ENCODE measurements around the gene PPBP. TPM values are rescaled to one million over a fixed set of nuclear protein-coding genes. Genes with fewer than 3 reads are reported as not detected.

The PPBP gene
- total RNA-seq, 4 donors from 2014 or later, result 10.1 TPM; not detected in 3

GRCh38 chr4:73979407-73979957, 8.5 kb downstream of the PPBP start:
- Histone ChIP-seq H3K9me3 (peaks cover 0 to 15% (median 5%) of the 10 kb centered on the region in 4 donors), H3K4me1 (peaks cover 0 to 4% (median 2%) of the 10 kb centered on the region in 4 donors), H3K36me3 (no peaks in the 10 kb centered on the region), H3K27ac (replicated peaks in 1 of 4) (no peak overlapping the region), H3K4me3 (no peak overlapping the region), H3K27me3 (peaks cover 0 to 18% (median 0%) of the 10 kb centered on the region in 4 donors)
- TF ChIP-seq POLR2AphosphoS5 (IDR thresholded peaks at IDR 0.05) (no peak), CTCF (IDR thresholded peaks at IDR 0.05) (no peak), EP300 (IDR thresholded peaks at IDR 0.05) (no peak)
- 92% methylated on average over 3 of the region's 3 CpGs for WGBS
- intact Hi-C loops (cut with DNase I), result no loop called here
- DNase-seq (ENCODE audit: extremely low spot score), result no peak

GRCh38 chr4:73978886-73979285, 9.1 kb downstream of the PPBP start:
- peaks cover 0 to 20% (median 6%) of the 10 kb centered on the region in 4 donors for H3K9me3 ChIP-seq
- peaks cover 0 to 18% (median 0%) of the 10 kb centered on the region in 4 donors for H3K27me3 ChIP-seq
- H3K4me3 ChIP-seq, result no peak overlapping the region
- peaks cover 0 to 4% (median 2%) of the 10 kb centered on the region in 4 donors for H3K4me1 ChIP-seq
- TF ChIP-seq CTCF (IDR thresholded peaks at IDR 0.05) (no peak), POLR2AphosphoS5 (IDR thresholded peaks at IDR 0.05) (no peak), POLR2A (IDR thresholded peaks at IDR 0.05; ENCODE audit: low read depth) (no peak), EP300 (IDR thresholded peaks at IDR 0.05) (no peak)
- no peak for DNase-seq (ENCODE audit: extremely low spot score)
- no peak overlapping the region for H3K27ac ChIP-seq (replicated peaks in 1 of 4)
- intact Hi-C loops (cut with DNase I), result no loop called here
- no peaks in the 10 kb centered on the region for H3K36me3 ChIP-seq

GRCh38 chr4:73976716-73977115, 11.3 kb downstream of the PPBP start:
- H3K36me3 ChIP-seq, result no peaks in the 10 kb centered on the region
- TF ChIP-seq EP300 (IDR thresholded peaks at IDR 0.05), result no peak
- TF ChIP-seq POLR2AphosphoS5 (IDR thresholded peaks at IDR 0.05), result no peak
- TF ChIP-seq POLR2A (IDR thresholded peaks at IDR 0.05; ENCODE audit: low read depth), result no peak
- TF ChIP-seq CTCF (IDR thresholded peaks at IDR 0.05), result no peak
- no peak overlapping the region for H3K4me3 ChIP-seq
- peaks cover 0 to 11% (median 0%) of the 10 kb centered on the region in 4 donors for H3K27me3 ChIP-seq
- intact Hi-C loops (cut with DNase I), result no loop called here
- DNase-seq (ENCODE audit: extremely low spot score), result no peak
- 78% methylated on average over 4 of the region's 4 CpGs for WGBS
- H3K4me1 ChIP-seq, result peaks cover 0 to 2% (median under 1%) of the 10 kb centered on the region in 4 donors
- H3K27ac ChIP-seq (replicated peaks in 1 of 4), result no peak overlapping the region
- peaks cover 0 to 23% (median 13%) of the 10 kb centered on the region in 4 donors for H3K9me3 ChIP-seq

- TF ChIP-seq POLR2AphosphoS5 (IDR thresholded peaks at IDR 0.05) (no peak), EP300 (IDR thresholded peaks at IDR 0.05) (no peak), CTCF (IDR thresholded peaks at IDR 0.05) (no peak), POLR2A (IDR thresholded peaks at IDR 0.05; ENCODE audit: low read depth) (no peak)
- intact Hi-C loops (cut with DNase I), result no loop called here
- 92% methylated on average over 2 of the region's 2 CpGs for WGBS
Observed at GRCh38 chr4:73976217-73976616, 11.8 kb downstream of the PPBP start.

GRCh38 chr4:73974352-73974751, 13.6 kb downstream of the PPBP start:
- Histone ChIP-seq H3K36me3 (no peaks in the 10 kb centered on the region), H3K9me3 (peaks cover 0 to 37% (median 22%) of the 10 kb centered on the region in 4 donors), H3K4me3 (no peak overlapping the region), H3K27ac (replicated peaks in 1 of 4) (no peak overlapping the region), H3K4me1 (no peaks in the 10 kb centered on the region), H3K27me3 (peaks cover 0 to 4% (median 0%) of the 10 kb centered on the region in 4 donors)
- DNase-seq (ENCODE audit: extremely low spot score), result no peak
- TF ChIP-seq CTCF (IDR thresholded peaks at IDR 0.05) (no peak), EP300 (IDR thresholded peaks at IDR 0.05) (no peak), POLR2A (IDR thresholded peaks at IDR 0.05; ENCODE audit: low read depth) (no peak), POLR2AphosphoS5 (IDR thresholded peaks at IDR 0.05) (no peak)
- intact Hi-C loops (cut with DNase I), result no loop called here

More at GRCh38 chr4:73976217-73976616, 11.8 kb downstream of the PPBP start:
- Histone ChIP-seq H3K4me3 (no peak overlapping the region), H3K27ac (replicated peaks in 1 of 4) (no peak overlapping the region), H3K4me1 (no peaks in the 10 kb centered on the region), H3K36me3 (no peaks in the 10 kb centered on the region), H3K27me3 (peaks cover 0 to 6% (median 0%) of the 10 kb centered on the region in 4 donors), H3K9me3 (peaks cover 0 to 28% (median 15%) of the 10 kb centered on the region in 4 donors)
- DNase-seq (ENCODE audit: extremely low spot score), result no peak
